ENCODE measurements around the gene LOC101059915.

- TF ChIP-seq EP300 (IDR thresholded peaks at IDR 0.05) (no peak), CTCF (IDR thresholded peaks at IDR 0.05) (no peak), POLR2A (IDR thresholded peaks at IDR 0.05) (no peak)
These were observed 28.9 kb upstream of the LOC101059915 start for GRCh38 chrX:71638409-71638808.

Measured in tibial nerve (tissue), 4 donors.